ENCODE results near the gene RAB7A.
A peak's percentile ranks its signal among the peaks of the same experiment; 100 is the strongest.

The RAB7A gene

DNA sequence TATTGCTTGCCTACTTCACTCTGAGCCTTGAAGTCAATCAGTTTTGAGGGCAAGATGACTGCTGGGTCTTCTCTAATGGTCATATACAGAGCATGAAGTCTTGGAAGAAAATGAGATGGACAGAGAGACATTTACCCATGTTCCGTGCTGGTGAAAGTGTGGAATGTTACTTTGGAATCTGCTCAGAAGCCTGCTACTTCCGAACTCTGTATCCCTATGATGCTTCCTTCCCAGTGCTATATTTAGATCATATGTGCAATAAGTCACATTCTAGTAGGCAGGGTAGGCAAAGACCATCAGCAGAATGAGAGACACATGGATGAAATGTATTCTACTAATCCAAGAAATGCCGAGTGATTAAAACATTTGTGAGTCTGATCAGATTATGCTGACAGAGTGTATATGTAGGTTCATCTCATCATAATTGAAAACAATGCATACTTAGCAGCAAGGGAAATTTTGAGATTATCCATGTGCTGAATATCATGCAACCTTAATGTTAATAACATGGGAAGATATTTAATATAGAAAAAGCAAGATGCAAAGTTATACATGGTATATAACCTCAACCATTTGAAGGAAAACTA lies 60.5 kb downstream of the RAB7A start:
- H3K4me3 ChIP-seq (ENCODE audit: low read length) = no peak overlapping the region
- DNase-seq (ENCODE audit: low read depth) = no peak
- TF ChIP-seq, protein P1, sequence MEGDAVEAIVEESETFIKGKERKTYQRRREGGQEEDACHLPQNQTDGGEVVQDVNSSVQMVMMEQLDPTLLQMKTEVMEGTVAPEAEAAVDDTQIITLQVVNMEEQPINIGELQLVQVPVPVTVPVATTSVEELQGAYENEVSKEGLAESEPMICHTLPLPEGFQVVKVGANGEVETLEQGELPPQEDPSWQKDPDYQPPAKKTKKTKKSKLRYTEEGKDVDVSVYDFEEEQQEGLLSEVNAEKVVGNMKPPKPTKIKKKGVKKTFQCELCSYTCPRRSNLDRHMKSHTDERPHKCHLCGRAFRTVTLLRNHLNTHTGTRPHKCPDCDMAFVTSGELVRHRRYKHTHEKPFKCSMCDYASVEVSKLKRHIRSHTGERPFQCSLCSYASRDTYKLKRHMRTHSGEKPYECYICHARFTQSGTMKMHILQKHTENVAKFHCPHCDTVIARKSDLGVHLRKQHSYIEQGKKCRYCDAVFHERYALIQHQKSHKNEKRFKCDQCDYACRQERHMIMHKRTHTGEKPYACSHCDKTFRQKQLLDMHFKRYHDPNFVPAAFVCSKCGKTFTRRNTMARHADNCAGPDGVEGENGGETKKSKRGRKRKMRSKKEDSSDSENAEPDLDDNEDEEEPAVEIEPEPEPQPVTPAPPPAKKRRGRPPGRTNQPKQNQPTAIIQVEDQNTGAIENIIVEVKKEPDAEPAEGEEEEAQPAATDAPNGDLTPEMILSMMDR (IDR thresholded peaks at IDR 0.05; ENCODE audit: insufficient read depth, low read depth, low read length, missing control alignments) = no peak

DNA sequence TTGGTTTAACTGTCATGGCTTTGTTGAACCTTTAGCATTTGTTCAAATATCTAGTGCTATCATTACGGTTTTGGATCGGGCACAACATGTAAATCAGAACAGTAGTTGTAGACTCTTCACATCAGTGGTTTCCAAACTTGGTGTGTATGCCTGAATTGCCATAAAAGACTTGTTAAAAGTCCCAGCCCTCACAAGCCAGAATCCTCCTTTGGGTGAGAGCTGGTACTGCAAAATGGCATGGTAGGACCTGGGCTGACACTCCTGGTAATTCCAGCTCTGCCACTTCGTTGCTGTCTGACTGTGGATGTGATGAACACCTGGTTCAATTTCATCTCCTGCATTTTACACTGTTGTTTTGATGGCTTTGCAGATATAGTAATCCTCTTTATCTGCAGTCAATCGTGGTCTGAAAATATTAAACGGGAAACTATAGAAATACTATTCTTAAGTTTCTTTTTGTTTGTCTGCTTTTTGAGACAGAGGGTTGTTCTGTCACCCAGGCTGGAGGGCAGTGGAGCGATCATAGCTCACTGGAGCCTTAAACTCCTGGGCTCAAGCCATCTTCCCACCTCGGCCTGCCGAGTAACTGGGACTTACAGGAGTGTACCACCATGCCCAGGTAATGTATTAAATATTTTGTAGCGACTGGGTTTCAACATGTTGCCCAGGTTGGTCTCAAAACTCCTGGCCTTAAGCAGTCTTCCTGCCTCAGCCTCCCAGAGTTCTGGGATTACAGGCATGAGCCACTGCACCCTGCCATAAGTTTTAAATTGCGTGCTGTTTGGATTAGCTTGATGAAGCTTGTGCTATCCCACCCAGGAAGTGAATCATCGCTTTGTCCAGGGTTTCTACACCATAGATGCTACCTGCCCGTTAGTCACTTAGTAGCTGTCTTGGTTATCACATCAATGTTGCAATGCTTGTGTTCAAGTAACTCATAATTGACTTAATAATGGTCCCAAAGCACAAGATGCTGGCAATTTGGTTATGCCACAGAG lies 61.6 kb downstream of the RAB7A start:
- TF ChIP-seq, protein P1 (IDR thresholded peaks at IDR 0.05; ENCODE audit: insufficient read depth, low read depth, low read length, missing control alignments) = peak; percentile 77
- DNase-seq (ENCODE audit: low read depth) = peak; percentile 99
- H3K4me3 ChIP-seq (ENCODE audit: low read length) = no peak overlapping the region

DNA sequence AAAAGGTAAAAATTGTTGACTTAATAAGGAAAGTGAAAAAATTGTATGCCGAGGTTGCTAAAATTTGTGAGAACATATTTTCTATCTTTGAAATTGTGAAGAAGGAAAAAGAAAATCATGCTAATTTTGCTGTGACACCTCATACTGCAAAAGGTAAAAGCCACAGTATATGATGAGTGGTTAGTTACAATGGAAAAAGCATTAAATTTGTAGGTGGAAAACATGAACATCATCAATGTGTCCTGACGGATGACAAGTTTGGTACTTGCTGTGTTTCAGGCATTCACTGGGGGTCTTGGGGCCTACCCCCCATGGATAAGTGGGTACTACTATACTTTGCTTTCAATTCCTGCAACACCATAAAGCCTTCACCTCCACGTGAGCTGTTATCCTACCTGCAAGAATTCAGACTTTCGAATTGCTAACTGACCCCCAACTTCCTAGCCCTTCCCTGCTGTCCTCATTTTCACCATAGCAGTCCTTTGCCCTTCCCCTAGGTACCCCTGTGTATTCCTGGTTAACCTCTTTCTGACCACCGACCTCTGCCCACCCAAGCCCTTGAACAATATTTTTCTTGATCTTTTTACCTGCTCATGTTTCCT lies 62.4 kb downstream of the RAB7A start:
- H3K4me3 ChIP-seq (ENCODE audit: low read length) = no peak overlapping the region
- DNase-seq (ENCODE audit: low read depth) = no peak
- TF ChIP-seq, protein P1 (IDR thresholded peaks at IDR 0.05; ENCODE audit: insufficient read depth, low read depth, low read length, missing control alignments) = no peak

DNA sequence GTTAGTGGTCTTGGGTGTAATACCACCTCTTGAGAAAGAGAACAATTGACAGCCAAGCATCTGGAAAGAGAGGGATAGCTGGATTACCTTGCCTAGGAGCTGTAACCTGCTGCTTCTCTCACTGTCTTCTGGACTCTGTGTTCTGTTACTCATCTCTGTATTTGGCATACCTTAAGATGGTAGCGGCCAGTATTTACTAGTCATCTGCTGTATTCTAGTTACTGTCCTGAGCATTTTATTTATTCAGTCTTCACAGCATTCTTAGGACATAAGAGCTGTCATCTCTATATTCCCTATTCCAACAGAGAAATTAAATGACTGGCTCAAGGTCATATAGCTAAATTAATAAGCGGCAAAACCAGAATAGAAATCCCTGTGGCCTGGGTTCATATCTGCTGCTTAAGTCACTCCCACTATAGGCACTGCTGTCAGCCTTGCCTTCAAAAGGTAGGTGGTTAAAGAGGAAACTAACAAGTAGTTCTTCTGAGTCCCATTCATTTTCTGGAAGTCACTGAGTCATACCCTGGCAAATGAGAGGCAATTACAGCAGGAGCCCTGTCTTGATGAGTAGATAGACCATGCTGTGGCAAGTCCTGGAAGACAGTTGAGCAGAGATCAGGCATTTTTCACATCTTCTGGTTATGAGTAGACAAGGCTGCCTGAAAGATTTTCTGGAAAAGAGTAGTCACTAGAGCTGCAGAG lies 68.2 kb downstream of the RAB7A start:
- TF ChIP-seq, protein P1 (IDR thresholded peaks at IDR 0.05; ENCODE audit: insufficient read depth, low read depth, low read length, missing control alignments) = no peak
- DNase-seq (ENCODE audit: low read depth) = peak; percentile 98
- no peak overlapping the region for H3K4me3 ChIP-seq (ENCODE audit: low read length)

DNA sequence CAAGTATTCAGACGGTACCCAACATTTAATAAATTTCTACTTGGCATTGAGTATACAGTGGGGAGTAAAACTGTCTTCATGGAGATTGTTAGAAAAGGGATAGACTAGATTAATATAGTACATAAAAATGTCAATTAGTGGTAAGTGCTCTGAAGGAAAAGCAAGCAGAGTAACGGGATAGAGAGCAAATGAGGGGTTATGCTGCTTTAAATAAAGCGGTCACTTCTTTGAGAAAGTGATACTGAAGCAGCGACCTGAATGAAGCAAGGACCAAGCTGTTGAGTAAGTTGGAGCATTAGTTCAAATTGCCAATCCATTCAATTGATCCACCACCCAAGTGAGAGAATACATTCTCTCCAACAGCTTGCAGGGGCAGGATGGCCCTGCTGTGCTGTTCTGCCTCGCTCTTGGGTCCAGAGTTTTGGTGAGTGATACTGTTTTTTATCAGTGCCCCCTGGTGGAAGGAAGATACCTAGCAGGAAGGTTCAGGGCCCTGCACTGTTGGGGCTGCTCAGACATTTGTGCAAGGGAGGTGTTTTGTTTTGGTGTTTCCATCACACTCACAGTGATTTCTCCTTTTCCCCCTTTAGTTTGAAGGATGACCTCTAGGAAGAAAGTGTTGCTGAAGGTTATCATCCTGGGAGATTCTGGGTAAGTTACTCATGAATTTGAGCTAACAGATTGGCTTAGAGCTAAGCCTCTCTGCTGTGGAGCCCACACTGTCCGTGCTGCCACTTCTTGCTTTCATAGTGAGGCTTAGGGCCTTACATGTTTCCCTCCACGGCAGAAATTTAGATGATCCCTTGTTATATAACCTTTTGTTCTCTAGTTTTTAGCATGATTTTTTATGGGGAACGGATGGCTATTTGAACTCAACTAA lies 69.0 kb downstream of the RAB7A start:
- TF ChIP-seq, protein P1 (IDR thresholded peaks at IDR 0.05; ENCODE audit: insufficient read depth, low read depth, low read length, missing control alignments) = peak; percentile 83
- H3K4me3 ChIP-seq (ENCODE audit: low read length) = no peak overlapping the region
- peak; percentile 74 for DNase-seq (ENCODE audit: low read depth)

DNA sequence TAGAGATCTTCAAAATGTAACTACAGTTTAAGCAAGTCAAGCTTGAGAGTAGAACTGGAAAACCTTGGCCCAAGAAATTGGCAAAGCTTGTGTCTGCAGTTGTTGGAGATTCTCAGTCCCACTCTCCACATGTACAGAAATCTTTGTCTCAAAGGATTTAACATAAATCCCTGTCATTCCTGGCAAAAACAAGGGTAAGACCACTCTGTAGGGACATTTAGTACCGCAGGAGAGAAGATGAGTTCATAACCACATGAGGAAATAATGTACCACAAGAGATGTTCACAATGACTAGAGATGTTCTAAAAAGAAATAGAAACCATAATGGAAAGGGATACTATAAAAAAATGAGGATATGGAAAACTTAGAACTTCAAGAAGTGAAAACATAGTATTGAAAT lies 73.7 kb downstream of the RAB7A start:
- H3K4me3 ChIP-seq (ENCODE audit: low read length) = no peak overlapping the region
- no peak for DNase-seq (ENCODE audit: low read depth)
- TF ChIP-seq, protein P1 (IDR thresholded peaks at IDR 0.05; ENCODE audit: insufficient read depth, low read depth, low read length, missing control alignments) = no peak
